Breast epithelium (tissue), 3 donors: ENCODE results near the gene SLC16A5.

ENCODE experiments used
- CTCF ChIP-seq, 3 donors: fragments of 450-650 bp; IDR thresholded peaks; one replicate each; pipeline ENCODE4 v1.5.1; 2016 to 2017; ENCODE audit warnings: antibody characterized with exemption in 3 of 3, mild to moderate bottlenecking in 3 of 3, moderate library complexity in 3 of 3
- POLR2A ChIP-seq: fragments of 450-650 bp; IDR thresholded peaks from one replicate; pipeline ENCODE4 v1.6.1; 2016; ENCODE audit warnings: antibody characterized with exemption, mild to moderate bottlenecking, moderate library complexity
- POLR2AphosphoS5 ChIP-seq, 3 donors: sonication (generic); formaldehyde crosslinking; IDR thresholded peaks; one replicate each; pipeline ENCODE4 v1.6.1; 2017; ENCODE audit warnings: antibody characterized with exemption in 3 of 3

DNA sequence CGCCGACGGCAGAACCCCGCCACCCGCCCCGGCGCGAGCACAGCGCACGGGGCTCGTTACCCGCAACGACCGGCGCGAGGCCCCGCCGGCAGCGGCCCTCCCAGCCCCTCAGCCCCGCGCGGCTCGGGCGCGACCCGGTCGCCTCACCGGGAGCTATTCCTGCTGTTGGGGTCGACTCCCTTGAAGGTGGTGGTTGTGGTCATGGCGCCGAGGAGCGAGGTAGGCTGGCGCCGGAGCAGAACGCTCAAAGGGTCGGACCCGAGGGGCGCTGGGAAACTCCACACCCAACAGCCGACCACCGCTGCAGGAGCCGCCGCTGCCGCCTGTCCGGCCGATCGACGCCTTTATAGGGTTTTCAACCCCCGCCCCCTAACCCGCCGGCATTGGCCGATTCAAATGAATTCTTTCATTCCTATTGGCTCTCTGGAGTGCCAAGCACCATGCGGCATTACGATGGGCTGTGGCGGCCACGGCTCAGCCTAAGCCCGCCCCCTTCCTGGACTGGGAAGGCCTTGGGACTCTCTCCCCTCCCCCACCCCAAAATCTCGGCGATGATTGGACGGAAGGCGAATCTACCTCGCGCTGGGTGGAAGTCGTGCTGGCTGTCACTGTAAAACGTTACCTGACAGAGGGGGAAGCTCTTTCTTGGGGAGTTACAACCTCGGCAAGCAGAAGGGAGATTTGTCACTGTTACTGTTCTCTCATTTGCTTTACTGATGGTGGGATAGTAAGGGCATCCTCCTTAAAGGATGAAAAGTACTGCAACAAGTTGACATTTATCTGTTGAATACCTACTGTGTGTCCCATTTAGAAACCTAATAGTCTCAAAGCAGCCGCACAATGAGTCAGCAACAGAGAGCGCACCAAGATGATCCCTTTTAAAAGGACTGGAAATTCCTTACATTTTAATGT lies 66.7 kb downstream of the SLC16A5 start, which contains the start of gene JPT1:
- TF ChIP-seq POLR2AphosphoS5 (IDR thresholded peaks at IDR 0.05) (peak; percentile 85 to 95 (median 92)), CTCF (IDR thresholded peaks at IDR 0.05) (peak in 1 of 3 donors; percentile 29), POLR2A (peak; percentile 94)
